Measurements from ENCODE around the gene MRPL34. TPM values are rescaled to one million over a fixed set of nuclear protein-coding genes. Genes with fewer than 3 reads are reported as not detected.
A peak's percentile ranks its signal among the peaks of the same experiment; 100 is the strongest.

MRPL34 gene
- total RNA-seq, 1 donor from 2014 or later, result 80.7 TPM

GRCh38 chr19:17347877-17348276 is 42.2 kb downstream of the MRPL34 start:
- no peak for DNase-seq
- peaks cover 3% of the 10 kb centered on the region for H3K9me3 Mint-ChIP-seq (ENCODE audit: unreplicated experiment)
- no peaks in the 10 kb centered on the region for H3K36me3 Mint-ChIP-seq (ENCODE audit: unreplicated experiment)
- H3K27me3 Mint-ChIP-seq (ENCODE audit: unreplicated experiment), result peaks cover 2% of the 10 kb centered on the region
- H3K27ac Mint-ChIP-seq (ENCODE audit: unreplicated experiment), result peak overlapping the region; percentile 52
- no peaks in the 10 kb centered on the region for H3K4me1 Mint-ChIP-seq (ENCODE audit: low read depth, unreplicated experiment)
- TF ChIP-seq, protein P1, sequence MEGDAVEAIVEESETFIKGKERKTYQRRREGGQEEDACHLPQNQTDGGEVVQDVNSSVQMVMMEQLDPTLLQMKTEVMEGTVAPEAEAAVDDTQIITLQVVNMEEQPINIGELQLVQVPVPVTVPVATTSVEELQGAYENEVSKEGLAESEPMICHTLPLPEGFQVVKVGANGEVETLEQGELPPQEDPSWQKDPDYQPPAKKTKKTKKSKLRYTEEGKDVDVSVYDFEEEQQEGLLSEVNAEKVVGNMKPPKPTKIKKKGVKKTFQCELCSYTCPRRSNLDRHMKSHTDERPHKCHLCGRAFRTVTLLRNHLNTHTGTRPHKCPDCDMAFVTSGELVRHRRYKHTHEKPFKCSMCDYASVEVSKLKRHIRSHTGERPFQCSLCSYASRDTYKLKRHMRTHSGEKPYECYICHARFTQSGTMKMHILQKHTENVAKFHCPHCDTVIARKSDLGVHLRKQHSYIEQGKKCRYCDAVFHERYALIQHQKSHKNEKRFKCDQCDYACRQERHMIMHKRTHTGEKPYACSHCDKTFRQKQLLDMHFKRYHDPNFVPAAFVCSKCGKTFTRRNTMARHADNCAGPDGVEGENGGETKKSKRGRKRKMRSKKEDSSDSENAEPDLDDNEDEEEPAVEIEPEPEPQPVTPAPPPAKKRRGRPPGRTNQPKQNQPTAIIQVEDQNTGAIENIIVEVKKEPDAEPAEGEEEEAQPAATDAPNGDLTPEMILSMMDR (IDR thresholded peaks at IDR 0.05; ENCODE audit: partially characterized antibody, unreplicated experiment), result no peak
- peak overlapping the region; percentile 42 for H3K4me3 Mint-ChIP-seq (ENCODE audit: unreplicated experiment)

- Mint-ChIP-seq H3K27ac (ENCODE audit: unreplicated experiment) (no peak overlapping the region), H3K4me3 (ENCODE audit: unreplicated experiment) (no peak overlapping the region), H3K27me3 (ENCODE audit: unreplicated experiment) (peaks cover 6% of the 10 kb centered on the region), H3K36me3 (ENCODE audit: unreplicated experiment) (no peaks in the 10 kb centered on the region), H3K4me1 (ENCODE audit: low read depth, unreplicated experiment) (no peaks in the 10 kb centered on the region), H3K9me3 (ENCODE audit: unreplicated experiment) (peaks cover 3% of the 10 kb centered on the region)
- DNase-seq, result peak; percentile 43
- TF ChIP-seq, protein P1 (IDR thresholded peaks at IDR 0.05; ENCODE audit: partially characterized antibody, unreplicated experiment), result no peak
Measured at GRCh38 chr19:17348700-17349099, 43.0 kb downstream of the MRPL34 start.

DNA sequence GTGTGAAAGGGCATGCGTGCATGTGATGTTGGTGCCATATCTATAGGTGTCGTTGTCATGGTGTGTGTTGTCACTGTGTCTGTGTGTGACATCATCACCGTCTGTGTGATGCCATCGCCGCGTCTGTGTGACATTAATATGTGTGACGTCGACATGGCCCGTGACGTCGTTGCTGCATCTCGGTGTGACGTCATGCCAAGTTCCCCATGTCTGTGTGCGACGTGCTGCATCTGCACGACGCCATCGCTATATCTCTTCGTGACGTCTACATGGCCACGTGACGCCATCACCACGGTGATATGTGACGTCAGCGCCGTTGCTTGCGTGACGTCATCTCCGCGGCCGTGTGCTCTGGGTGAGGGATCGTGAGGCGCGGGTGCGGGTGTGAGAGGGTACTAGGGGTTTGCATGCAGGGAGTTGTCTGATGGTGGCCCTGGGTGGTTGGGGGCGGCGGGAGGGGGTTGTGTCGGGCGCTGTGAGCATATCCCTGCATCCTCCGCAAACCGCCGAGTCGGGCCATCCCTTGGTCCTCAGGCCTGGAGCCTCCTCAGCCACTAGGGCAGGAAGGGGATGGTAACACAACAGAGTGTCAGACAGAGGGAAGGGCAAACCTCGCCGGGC is 46.3 kb downstream of the MRPL34 start:
- H3K4me1 Mint-ChIP-seq (ENCODE audit: low read depth, unreplicated experiment), result no peaks in the 10 kb centered on the region
- no peaks in the 10 kb centered on the region for H3K36me3 Mint-ChIP-seq (ENCODE audit: unreplicated experiment)
- no peak overlapping the region for H3K4me3 Mint-ChIP-seq (ENCODE audit: unreplicated experiment)

GRCh38 chr19:17352608-17353280 is 47.1 kb downstream of the MRPL34 start:
- no peak overlapping the region for H3K4me3 Mint-ChIP-seq (ENCODE audit: unreplicated experiment)

More for the DNA sequence above, 46.3 kb downstream of the MRPL34 start:
- TF ChIP-seq, protein P1 (IDR thresholded peaks at IDR 0.05; ENCODE audit: partially characterized antibody, unreplicated experiment), result no peak
- Mint-ChIP-seq H3K27me3 (ENCODE audit: unreplicated experiment) (peaks cover 7% of the 10 kb centered on the region), H3K9me3 (ENCODE audit: unreplicated experiment) (peaks cover 3% of the 10 kb centered on the region), H3K27ac (ENCODE audit: unreplicated experiment) (no peak overlapping the region)
- no peak for DNase-seq

More at GRCh38 chr19:17352608-17353280, 47.1 kb downstream of the MRPL34 start:
- Mint-ChIP-seq H3K9me3 (ENCODE audit: unreplicated experiment) (peaks cover under 1% of the 10 kb centered on the region), H3K36me3 (ENCODE audit: unreplicated experiment) (no peaks in the 10 kb centered on the region), H3K27ac (ENCODE audit: unreplicated experiment) (no peak overlapping the region), H3K27me3 (ENCODE audit: unreplicated experiment) (peaks cover 6% of the 10 kb centered on the region), H3K4me1 (ENCODE audit: low read depth, unreplicated experiment) (no peaks in the 10 kb centered on the region)
- TF ChIP-seq, protein P1 (IDR thresholded peaks at IDR 0.05; ENCODE audit: partially characterized antibody, unreplicated experiment), result no peak
- no peak for DNase-seq

Measured in glutamatergic neuron (in vitro differentiated cells).